Chondrocyte (in vitro differentiated cells): ENCODE results near the gene IFNA16. TPM values are rescaled to one million over a fixed set of nuclear protein-coding genes. Genes with fewer than 3 reads are reported as not detected.
A peak's percentile ranks its signal among the peaks of the same experiment; 100 is the strongest.
"Not testable (repeated sequence)": the region's sequence is repeated elsewhere in the genome, so short reads cannot be mapped to it uniquely, and the experiment has no call there.

ENCODE experiments used
- DNase-seq: peaks from one replicate; pipeline ENCODE4 v3.0.0; 2021; ENCODE audit warnings: mixed read lengths, low spot score
- H3K27ac Mint-ChIP-seq: one replicate; pipeline ENCODE4 v1.8.0; 2021; ENCODE audit warnings: mild to moderate bottlenecking, moderate library complexity, mixed read lengths; ENCODE audit not compliant: unreplicated experiment
- H3K27me3 Mint-ChIP-seq: 2 replicates; pipeline ENCODE4 v1.8.0; 2021; ENCODE audit warnings: low read depth, mixed read lengths
- H3K36me3 Mint-ChIP-seq: 2 replicates; pipeline ENCODE4 v1.8.0; 2021; ENCODE audit warnings: low read depth, mixed read lengths
- H3K4me1 Mint-ChIP-seq: 2 replicates; pipeline ENCODE4 v1.8.0; 2021; ENCODE audit warnings: low read depth, mild to moderate bottlenecking, mixed read lengths
- H3K4me3 Mint-ChIP-seq: one replicate; pipeline ENCODE4 v1.8.0; 2021; ENCODE audit warnings: mild to moderate bottlenecking, moderate library complexity, mixed read lengths; ENCODE audit not compliant: unreplicated experiment
- H3K9me3 Mint-ChIP-seq: 2 replicates; pipeline ENCODE4 v1.8.0; 2021; ENCODE audit warnings: low read depth, mixed read lengths
- CTCF ChIP-seq: fragments of 200-600 bp; sonication (generic); IDR thresholded peaks from 2 replicates; pipeline ENCODE4 v1.5.0; 2021; ENCODE audit warnings: antibody characterized with exemption, mild to moderate bottlenecking, moderate library complexity
- total RNA-seq: library from RNA; stranded (reverse); gene quantifications from 3 replicates; pipeline ENCODE4 v1.2.1, GENCODE V29; 2021

IFNA16 gene
- total RNA-seq, 1 donor from 2014 or later: not detected

- DNase-seq: no peak
- H3K27me3 Mint-ChIP-seq: peaks cover 49% of the 10 kb centered on the region
- H3K27ac Mint-ChIP-seq: no peak overlapping the region
- no peaks in the 10 kb centered on the region for H3K36me3 Mint-ChIP-seq
- no peak for TF ChIP-seq CTCF
- peaks cover 4% of the 10 kb centered on the region for H3K4me1 Mint-ChIP-seq
- H3K9me3 Mint-ChIP-seq: peaks cover 2% of the 10 kb centered on the region
- H3K4me3 Mint-ChIP-seq: no peak overlapping the region
These were observed 34.1 kb upstream of the IFNA16 start for GRCh38 chr9:21251190-21251589.

- Mint-ChIP-seq H3K27ac (no peak overlapping the region), H3K9me3 (peaks cover 5% of the 10 kb centered on the region), H3K36me3 (no peaks in the 10 kb centered on the region), H3K4me3 (no peak overlapping the region), H3K27me3 (peaks cover 31% of the 10 kb centered on the region), H3K4me1 (no peaks in the 10 kb centered on the region)
- no peak for DNase-seq
- no peak for TF ChIP-seq CTCF
These were observed 27.7 kb upstream of the IFNA16 start for GRCh38 chr9:21244836-21245235.

GRCh38 chr9:21239911-21240310 is 22.8 kb upstream of the IFNA16 start, which contains the start of gene IFNA14:
IFNA14 (minus strand) TSS chr9:21240005; CDS start chr9:21239935, 70 bp downstream.
- H3K4me1 Mint-ChIP-seq: no peaks in the 10 kb centered on the region
- no peak for DNase-seq
- no peak for TF ChIP-seq CTCF
- H3K9me3 Mint-ChIP-seq: no peaks in the 10 kb centered on the region
- H3K4me3 Mint-ChIP-seq: no peak within 1 kb of the TSS
- no peak within 1 kb of the TSS for H3K27ac Mint-ChIP-seq
- H3K27me3 Mint-ChIP-seq: peaks cover 45% of the 10 kb centered on the region
- no peaks in the 10 kb centered on the region for H3K36me3 Mint-ChIP-seq

- not testable (repeated sequence) for H3K36me3 Mint-ChIP-seq, DNase-seq, H3K27ac Mint-ChIP-seq, H3K4me1 Mint-ChIP-seq, H3K4me3 Mint-ChIP-seq, H3K9me3 Mint-ChIP-seq
- H3K27me3 Mint-ChIP-seq: peaks cover 32% of the 10 kb centered on the region
These were observed 19.2 kb upstream of the IFNA16 start for GRCh38 chr9:21236360-21236714.

GRCh38 chr9:21235468-21236359 is 18.6 kb upstream of the IFNA16 start:
- not testable (repeated sequence) for H3K4me3 Mint-ChIP-seq, H3K27ac Mint-ChIP-seq, DNase-seq, H3K4me1 Mint-ChIP-seq, H3K36me3 Mint-ChIP-seq, H3K9me3 Mint-ChIP-seq
- peaks cover 37% of the 10 kb centered on the region for H3K27me3 Mint-ChIP-seq
- TF ChIP-seq CTCF: peak; percentile 78
